ENCODE data around the gene EXPH5. TPM values are rescaled to one million over a fixed set of nuclear protein-coding genes. Genes with fewer than 3 reads are reported as not detected.

The EXPH5 gene
- total RNA-seq, 1 donor from 2014 or later, result 0.65 TPM

DNA sequence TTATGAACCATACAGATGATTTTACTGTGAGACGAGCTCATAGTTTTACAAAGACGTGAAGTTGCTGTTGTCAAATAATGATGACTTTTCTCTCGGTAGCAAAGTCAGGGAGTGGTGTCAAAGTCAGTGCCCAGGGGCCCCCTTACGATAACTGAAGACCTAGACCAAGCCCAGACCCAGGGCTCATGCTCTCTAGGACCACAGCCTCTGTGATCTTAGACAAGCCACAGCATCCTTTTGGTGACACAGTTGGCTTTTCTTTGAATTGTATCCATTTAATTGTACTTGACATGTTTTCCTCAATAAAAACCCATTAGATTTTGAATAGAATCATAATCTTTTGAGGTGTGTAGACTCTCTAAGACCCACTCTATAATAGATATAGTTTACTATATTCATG lies 77.4 kb downstream of the EXPH5 start:
- Mint-ChIP-seq H3K27ac (no peak overlapping the region), H3K27me3 (ENCODE audit: insufficient read depth) (peaks cover 3% of the 10 kb centered on the region), H3K4me3 (no peak overlapping the region), H3K9me3 (no peaks in the 10 kb centered on the region), H3K4me1 (ENCODE audit: low read depth) (no peaks in the 10 kb centered on the region), H3K36me3 (ENCODE audit: low read depth) (peaks cover 3% of the 10 kb centered on the region)
- DNase-seq (ENCODE audit: low spot score), result no peak
- intact Hi-C loops (cut with micrococcal nuclease), result no loop called here

DNA sequence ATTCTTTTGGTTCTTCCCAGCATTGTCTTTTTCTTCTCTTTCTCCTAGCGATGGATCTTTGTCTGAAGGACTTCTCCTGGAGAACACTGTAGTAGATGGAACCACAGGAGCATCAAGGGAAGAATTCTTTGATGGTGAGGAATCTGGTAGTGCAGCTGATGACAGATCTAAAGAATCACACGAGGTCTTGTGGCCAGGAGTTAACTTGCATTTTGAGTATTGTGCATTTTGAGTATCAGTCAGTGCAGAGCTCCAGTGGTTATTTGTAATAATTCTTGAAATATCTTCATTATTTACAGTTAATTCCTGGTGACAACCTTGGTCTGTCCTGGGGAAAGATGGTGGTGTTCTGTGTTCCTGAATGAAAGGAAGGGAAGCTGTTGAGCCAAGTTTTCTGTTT lies 80.9 kb downstream of the EXPH5 start:
- no peaks in the 10 kb centered on the region for H3K9me3 Mint-ChIP-seq
- peaks cover 3% of the 10 kb centered on the region for H3K27me3 Mint-ChIP-seq (ENCODE audit: insufficient read depth)
- peaks cover 3% of the 10 kb centered on the region for H3K36me3 Mint-ChIP-seq (ENCODE audit: low read depth)
- intact Hi-C loops (cut with micrococcal nuclease), result no loop called here
- DNase-seq (ENCODE audit: low spot score), result no peak
- H3K27ac Mint-ChIP-seq, result no peak overlapping the region
- no peaks in the 10 kb centered on the region for H3K4me1 Mint-ChIP-seq (ENCODE audit: low read depth)
- H3K4me3 Mint-ChIP-seq, result no peak overlapping the region

DNA sequence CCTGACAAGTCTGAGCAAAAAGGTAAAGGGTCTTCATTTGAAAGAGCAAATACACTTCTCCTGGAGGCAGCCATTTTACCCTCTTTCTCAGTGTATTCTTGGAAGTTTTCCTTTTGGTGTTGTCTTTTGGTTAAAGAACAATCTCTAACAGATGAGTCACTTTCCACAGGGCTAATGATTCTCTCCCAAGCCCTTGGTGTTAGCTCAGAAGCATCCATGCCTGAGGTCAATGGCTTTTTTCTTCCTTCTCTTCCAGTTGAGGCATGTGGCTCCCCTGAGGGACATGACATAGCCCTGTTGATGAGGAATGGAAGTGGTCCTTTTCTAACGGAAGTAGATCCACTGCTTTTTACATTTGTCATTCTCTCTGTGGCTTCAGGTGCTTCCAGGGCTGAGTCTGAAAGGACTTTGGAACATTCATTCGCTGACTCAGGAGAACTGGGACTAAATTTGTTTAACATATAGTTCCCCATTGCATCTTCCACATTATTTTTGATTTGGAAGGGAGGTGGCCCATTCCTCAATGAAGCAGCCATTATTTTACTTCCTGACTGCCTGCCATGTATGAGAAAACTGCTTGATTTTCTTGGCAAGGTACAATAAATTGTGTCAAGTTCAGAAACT lies 81.6 kb downstream of the EXPH5 start:
- no peak overlapping the region for H3K27ac Mint-ChIP-seq
- no peak for DNase-seq (ENCODE audit: low spot score)
- H3K9me3 Mint-ChIP-seq, result no peaks in the 10 kb centered on the region
- H3K4me1 Mint-ChIP-seq (ENCODE audit: low read depth), result no peaks in the 10 kb centered on the region
- peaks cover 3% of the 10 kb centered on the region for H3K36me3 Mint-ChIP-seq (ENCODE audit: low read depth)
- peaks cover 3% of the 10 kb centered on the region for H3K27me3 Mint-ChIP-seq (ENCODE audit: insufficient read depth)
- no peak overlapping the region for H3K4me3 Mint-ChIP-seq
- intact Hi-C loops (cut with micrococcal nuclease), result no loop called here

DNA sequence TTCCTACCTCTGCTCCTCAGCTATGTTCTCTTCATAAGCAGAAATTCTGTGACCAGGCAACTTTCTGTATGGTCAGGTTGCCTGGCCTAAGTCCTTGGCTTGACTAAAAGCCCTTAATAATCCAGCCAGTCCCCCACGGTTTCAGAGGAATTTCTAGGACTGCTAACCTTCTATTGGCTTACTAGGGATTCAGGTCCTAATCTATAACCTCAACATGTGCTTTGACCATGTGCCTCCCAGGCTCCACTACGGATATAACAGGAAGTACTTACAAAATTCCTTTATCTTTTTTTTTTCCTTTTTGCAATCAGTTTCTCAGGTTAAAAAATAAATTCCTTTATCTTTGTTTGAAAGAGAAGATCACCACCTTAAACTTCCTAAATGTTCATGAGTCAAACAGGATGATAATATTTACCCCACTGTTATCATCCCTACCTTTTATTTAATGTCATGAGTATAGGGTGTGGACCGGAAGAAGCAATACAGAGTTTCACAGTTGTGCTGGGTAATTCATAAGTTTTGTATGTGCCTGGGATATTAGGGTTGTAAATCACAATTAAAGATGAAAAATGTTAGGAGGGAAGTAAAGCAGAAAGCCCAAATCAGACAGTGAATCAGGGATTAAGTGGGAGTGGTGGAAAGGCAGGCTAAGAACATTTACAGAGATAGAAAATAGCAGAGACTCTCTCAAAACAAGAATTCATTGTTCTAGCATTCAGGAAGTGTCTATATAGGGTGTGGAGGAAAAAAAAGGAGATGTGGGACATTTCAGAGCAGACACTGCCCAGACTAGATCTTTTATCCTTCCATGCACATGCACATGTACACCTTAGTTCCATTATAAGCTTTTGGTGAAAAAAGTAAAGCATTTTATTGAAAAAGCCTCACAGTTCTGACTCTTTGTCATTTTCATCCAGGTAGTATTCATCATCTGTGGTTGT lies 84.6 kb downstream of the EXPH5 start:
- no peaks in the 10 kb centered on the region for H3K9me3 Mint-ChIP-seq
- DNase-seq (ENCODE audit: low spot score), result no peak
- H3K36me3 Mint-ChIP-seq (ENCODE audit: low read depth), result peaks cover 3% of the 10 kb centered on the region
- intact Hi-C loops (cut with micrococcal nuclease), result no loop called here
- no peak overlapping the region for H3K4me3 Mint-ChIP-seq
- no peak overlapping the region for H3K27ac Mint-ChIP-seq
- H3K4me1 Mint-ChIP-seq (ENCODE audit: low read depth), result no peaks in the 10 kb centered on the region
- peaks cover 6% of the 10 kb centered on the region for H3K27me3 Mint-ChIP-seq (ENCODE audit: insufficient read depth)

DNA sequence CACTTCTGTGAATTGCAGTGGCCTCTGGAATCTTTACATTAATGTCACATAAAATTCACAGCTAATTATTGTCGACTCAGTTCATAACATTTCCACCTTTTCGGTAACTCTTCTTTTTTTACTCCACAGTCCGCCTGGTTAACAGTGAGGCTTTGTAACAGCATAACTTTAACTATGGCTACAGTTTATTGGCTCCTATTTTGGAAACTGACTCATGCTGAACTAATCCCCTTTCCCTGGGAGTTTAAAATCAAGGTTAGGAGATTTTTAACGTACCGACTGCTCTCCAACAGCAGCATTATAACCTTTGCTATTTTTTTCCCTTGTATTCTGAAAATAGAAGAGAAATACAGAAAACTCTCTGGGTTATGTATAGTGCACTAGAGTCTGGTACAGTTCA lies 92.2 kb downstream of the EXPH5 start:
- intact Hi-C loops (cut with micrococcal nuclease), result no loop called here
- Mint-ChIP-seq H3K4me3 (no peak overlapping the region), H3K36me3 (ENCODE audit: low read depth) (peaks cover under 1% of the 10 kb centered on the region), H3K9me3 (no peaks in the 10 kb centered on the region), H3K27ac (no peak overlapping the region), H3K27me3 (ENCODE audit: insufficient read depth) (peaks cover 6% of the 10 kb centered on the region), H3K4me1 (ENCODE audit: low read depth) (peaks cover 15% of the 10 kb centered on the region)
- no peak for DNase-seq (ENCODE audit: low spot score)

DNA sequence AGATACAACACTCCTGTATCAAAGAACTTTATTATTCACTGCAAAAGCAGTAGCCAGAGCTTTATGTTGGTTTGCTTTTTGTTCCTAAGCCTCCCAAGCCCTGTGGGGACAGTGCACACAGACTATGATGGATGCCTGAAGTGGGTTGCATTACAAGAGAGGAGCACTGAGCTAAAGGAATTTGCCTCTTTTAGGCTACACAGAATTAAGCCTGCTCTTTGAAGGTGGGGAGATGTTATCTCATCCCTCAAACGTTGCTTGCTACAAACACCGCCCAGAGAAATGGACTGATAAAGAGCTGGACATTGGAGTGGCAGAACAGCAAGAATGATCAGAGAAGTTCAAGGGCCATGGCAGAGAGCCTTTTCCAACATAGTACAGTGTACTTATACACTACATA lies 92.8 kb downstream of the EXPH5 start:
- H3K27ac Mint-ChIP-seq, result no peak overlapping the region
- DNase-seq (ENCODE audit: low spot score), result no peak

DNA sequence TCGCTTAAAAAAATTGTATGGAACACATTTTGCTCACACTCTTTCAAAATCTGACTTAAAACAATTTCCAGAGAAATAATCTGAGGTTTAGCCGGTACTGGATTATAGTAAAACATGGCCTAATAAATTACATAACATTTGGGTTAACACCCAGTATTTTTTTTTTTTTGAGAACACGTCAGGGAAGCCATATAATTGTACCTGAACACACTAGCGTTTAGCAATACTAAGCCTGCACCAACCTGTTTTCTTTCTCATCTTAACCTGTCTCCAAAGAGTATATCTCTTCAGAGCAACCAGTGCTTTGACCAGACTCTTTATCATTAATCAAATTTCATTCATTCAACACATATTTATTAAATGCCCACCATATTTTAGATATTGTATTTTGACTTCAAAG lies 93.4 kb downstream of the EXPH5 start:
- H3K4me3 Mint-ChIP-seq, result peak overlapping the region; percentile 73
- no peak for DNase-seq (ENCODE audit: low spot score)
- intact Hi-C loops (cut with micrococcal nuclease), result no loop called here
- H3K36me3 Mint-ChIP-seq (ENCODE audit: low read depth), result peaks cover 4% of the 10 kb centered on the region
- peaks cover 6% of the 10 kb centered on the region for H3K27me3 Mint-ChIP-seq (ENCODE audit: insufficient read depth)
- H3K27ac Mint-ChIP-seq, result no peak overlapping the region
- H3K4me1 Mint-ChIP-seq (ENCODE audit: low read depth), result peaks cover 22% of the 10 kb centered on the region
- H3K9me3 Mint-ChIP-seq, result no peaks in the 10 kb centered on the region

More for the DNA sequence above, 92.8 kb downstream of the EXPH5 start:
- Mint-ChIP-seq H3K4me1 (ENCODE audit: low read depth) (peaks cover 20% of the 10 kb centered on the region), H3K27me3 (ENCODE audit: insufficient read depth) (peaks cover 6% of the 10 kb centered on the region), H3K4me3 (no peak overlapping the region), H3K36me3 (ENCODE audit: low read depth) (peaks cover 4% of the 10 kb centered on the region), H3K9me3 (no peaks in the 10 kb centered on the region)
- intact Hi-C loops (cut with micrococcal nuclease), result no loop called here

DNA sequence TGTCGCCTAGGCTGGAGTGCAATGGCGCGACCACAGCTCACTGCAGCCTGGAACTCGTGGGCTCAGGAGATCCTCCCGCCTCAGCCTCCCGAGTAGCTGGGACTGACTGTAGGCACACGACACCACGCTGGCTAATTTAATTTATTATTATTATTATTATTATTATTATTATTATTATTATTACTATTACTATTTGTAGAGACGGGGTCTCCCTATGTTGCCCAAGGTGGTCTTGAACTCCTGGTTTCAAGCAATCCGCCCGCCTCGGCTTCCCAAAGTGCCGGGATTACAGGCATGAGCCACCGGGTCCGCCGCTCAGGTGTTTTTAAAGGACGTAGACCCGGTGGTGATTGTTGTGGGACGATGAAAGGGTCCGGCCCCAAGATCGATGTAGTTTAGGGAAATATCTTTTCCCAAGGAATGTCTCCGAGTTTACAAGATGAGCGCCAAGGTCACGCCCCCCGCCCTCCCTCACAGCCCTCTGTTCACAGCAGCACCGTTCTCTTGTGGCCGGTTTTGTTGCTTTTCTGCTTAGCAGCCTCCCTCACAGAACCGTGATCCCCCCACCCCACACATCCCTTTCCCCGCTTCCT lies 94.7 kb downstream of the EXPH5 start:
- Mint-ChIP-seq H3K27ac (peak overlapping the region; percentile 94), H3K4me1 (ENCODE audit: low read depth) (peaks cover 35% of the 10 kb centered on the region), H3K4me3 (peak overlapping the region; percentile 88), H3K27me3 (ENCODE audit: insufficient read depth) (peaks cover 3% of the 10 kb centered on the region), H3K9me3 (no peaks in the 10 kb centered on the region), H3K36me3 (ENCODE audit: low read depth) (peaks cover 10% of the 10 kb centered on the region)
- intact Hi-C loops (cut with micrococcal nuclease), result loop anchor here (1.0 to 10.0 kb wide), 4 partner anchors 228 to 1042 kb away; partner anchors contain the start of genes ACAT1, CUL5 and CWF19L2
- no peak for DNase-seq (ENCODE audit: low spot score)

DNA sequence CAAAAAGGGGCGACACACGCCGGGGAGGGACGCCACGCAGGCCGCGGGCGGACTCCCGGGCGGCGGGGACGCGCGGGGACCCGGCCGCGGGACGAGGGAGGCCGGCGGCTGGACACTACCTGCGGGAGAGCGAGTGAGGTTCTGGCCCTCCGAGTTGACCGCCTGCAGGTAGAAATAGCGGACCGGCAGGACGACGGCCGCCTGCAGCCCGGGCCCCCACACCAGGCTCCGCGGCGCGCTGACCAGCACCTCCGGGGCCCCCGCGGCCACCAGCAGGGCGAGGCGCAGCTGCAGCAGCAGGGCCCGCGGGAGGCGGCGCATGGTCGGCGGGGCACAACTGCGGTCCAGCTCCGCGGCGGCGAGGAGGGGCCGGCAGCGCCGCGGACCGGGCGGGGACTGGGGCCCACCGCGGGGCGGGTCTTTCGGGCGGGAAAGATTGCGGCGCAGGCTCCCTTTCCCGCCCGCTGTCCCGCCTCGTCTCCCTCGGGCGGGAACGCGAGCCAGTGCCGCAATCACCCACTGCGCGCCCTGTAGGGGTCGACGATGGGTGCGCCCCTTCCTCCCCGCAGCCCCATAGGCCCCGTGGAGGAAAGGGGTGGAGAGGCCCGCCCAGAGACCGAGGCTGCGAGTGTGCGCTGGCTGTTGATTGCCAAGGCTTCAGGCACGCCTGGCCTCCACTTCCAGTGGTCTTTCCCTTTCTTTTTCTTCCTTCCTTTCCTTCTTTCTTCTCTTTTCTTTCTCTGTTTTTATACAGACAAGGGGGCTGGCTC lies 95.3 kb downstream of the EXPH5 start, which contains the start of gene POGLUT3:
Gene POGLUT3 (minus strand): TSS at position 339 of the 770 bp plus-strand sequence. CDS start 18 bp downstream, at position 321.
- intact Hi-C loops (cut with micrococcal nuclease), result loop anchor here (1.0 to 10.0 kb wide), 4 partner anchors 229 to 1041 kb away; partner anchors contain the start of genes ACAT1, CUL5 and CWF19L2
- peaks cover 35% of the 10 kb centered on the region for H3K4me1 Mint-ChIP-seq (ENCODE audit: low read depth)
- peak; percentile 41 for DNase-seq (ENCODE audit: low spot score)
- no peaks in the 10 kb centered on the region for H3K27me3 Mint-ChIP-seq (ENCODE audit: insufficient read depth)
- H3K36me3 Mint-ChIP-seq (ENCODE audit: low read depth), result peaks cover 10% of the 10 kb centered on the region
- H3K27ac Mint-ChIP-seq, result peak within 1 kb of the TSS; percentile 96
- H3K4me3 Mint-ChIP-seq, result peak within 1 kb of the TSS; percentile 90
- H3K9me3 Mint-ChIP-seq, result no peaks in the 10 kb centered on the region

DNA sequence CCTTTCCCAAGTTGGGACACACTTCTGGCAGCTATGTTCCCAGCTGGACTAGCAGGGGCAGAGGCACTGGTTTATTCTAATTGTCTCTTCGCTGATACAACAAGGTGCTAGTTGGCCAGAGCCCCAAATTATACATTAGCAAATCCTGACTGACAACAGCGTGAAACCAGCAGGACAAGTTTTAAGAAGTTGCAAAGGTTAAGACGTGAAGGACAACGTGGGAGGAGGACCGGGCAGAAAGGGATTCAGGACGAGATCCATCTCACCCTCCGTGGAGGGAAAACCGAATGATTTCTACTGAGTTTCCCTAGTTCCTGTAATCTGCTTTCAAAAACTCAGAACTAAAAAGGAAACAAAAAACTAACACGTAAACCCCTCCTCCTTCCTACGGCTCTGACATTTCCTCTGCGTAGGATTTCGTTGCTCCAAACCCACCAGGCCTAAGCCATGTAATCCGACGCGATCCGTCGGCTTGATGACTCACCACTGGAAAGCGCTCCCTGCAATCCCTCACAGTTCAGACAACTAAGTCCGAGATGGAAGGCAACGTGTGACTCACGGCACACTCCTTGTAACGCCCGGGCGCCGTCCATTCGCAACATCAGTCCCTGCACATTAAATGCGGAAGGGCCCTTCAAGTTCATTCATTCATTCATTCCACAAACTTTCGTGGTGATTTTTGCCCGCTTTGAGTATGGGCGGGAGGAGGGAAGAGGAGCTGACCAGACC lies 96.1 kb downstream of the EXPH5 start:
- intact Hi-C loops (cut with micrococcal nuclease), result loop anchor here (1.0 to 10.0 kb wide), 10 partner anchors 30 to 1040 kb away; partner anchors contain the start of genes ACAT1, ATM, C11orf65 and CUL5
- peaks cover 35% of the 10 kb centered on the region for H3K4me1 Mint-ChIP-seq (ENCODE audit: low read depth)
- H3K4me3 Mint-ChIP-seq, result peak overlapping the region; percentile 90
- H3K9me3 Mint-ChIP-seq, result no peaks in the 10 kb centered on the region
- DNase-seq (ENCODE audit: low spot score), result peak; percentile 61
- H3K27ac Mint-ChIP-seq, result peak overlapping the region; percentile 96
- H3K36me3 Mint-ChIP-seq (ENCODE audit: low read depth), result peaks cover 10% of the 10 kb centered on the region
- H3K27me3 Mint-ChIP-seq (ENCODE audit: insufficient read depth), result no peaks in the 10 kb centered on the region

DNA sequence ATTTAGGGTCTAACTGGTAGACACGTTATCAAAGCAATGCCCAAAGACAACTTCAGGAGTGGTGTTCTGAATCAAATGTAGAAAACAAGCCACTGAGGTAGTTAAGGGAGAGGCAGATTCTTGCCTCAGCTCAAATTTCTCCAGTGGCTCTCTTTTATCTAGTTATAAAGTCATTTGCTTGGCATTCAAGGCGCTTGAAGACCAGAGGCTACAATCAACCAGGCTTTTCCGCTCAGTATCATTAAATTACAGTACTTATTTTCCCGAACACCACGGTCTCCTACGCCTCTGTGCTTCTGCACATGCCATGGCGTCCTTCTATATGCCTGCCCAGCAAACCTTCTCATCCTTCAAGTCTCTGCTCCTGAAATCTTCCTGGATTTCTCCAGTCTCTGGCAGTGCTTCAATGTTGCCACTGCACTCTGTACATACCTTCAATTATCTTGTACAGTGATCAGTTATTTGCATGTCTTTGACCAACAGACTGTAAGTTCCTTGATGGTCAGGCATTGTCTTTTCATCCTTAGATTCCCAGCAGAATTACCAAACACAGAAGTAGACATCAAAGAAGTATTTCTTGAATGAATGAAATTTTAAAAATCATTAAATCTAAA lies 96.8 kb downstream of the EXPH5 start:
- Mint-ChIP-seq H3K4me3 (peak overlapping the region; percentile 90), H3K27me3 (ENCODE audit: insufficient read depth) (no peaks in the 10 kb centered on the region), H3K4me1 (ENCODE audit: low read depth) (peaks cover 35% of the 10 kb centered on the region), H3K36me3 (ENCODE audit: low read depth) (peaks cover 10% of the 10 kb centered on the region), H3K27ac (peak overlapping the region; percentile 56), H3K9me3 (no peaks in the 10 kb centered on the region)
- intact Hi-C loops (cut with micrococcal nuclease), result loop anchor here (1.0 to 10.0 kb wide), 9 partner anchors 29 to 1039 kb away; partner anchors contain the start of genes ATM, C11orf65, CUL5 and CWF19L2
- DNase-seq (ENCODE audit: low spot score), result no peak

All from activated T-helper 1 cell treated with anti-CD3 and anti-CD28 coated beads, Interleukin-12 subunit alpha, Interleukin-12 subunit beta, Interleukin-2, Interleukin-4 antibody, amounts not matched to agents 30 ng/mL and 10 ng/mL and 1 ng/mL, durations not matched to agents 14 hours and 24 hours and 36 hours (primary cell).